Inflammatory macrophage treated with lipopolysaccharide for 1 hour (primary cell): Measurements from ENCODE around the gene MYH14.
A peak's percentile ranks its signal among the peaks of the same experiment; 100 is the strongest.
"Not testable (repeated sequence)": the region's sequence is repeated elsewhere in the genome, so short reads cannot be mapped to it uniquely, and the experiment has no call there.

Experiments used
- DNase-seq, 2 donors: peaks; one replicate each; pipeline ENCODE4 v3.0.0-alpha.2; 2020 to 2022

MYH14 gene

DNA sequence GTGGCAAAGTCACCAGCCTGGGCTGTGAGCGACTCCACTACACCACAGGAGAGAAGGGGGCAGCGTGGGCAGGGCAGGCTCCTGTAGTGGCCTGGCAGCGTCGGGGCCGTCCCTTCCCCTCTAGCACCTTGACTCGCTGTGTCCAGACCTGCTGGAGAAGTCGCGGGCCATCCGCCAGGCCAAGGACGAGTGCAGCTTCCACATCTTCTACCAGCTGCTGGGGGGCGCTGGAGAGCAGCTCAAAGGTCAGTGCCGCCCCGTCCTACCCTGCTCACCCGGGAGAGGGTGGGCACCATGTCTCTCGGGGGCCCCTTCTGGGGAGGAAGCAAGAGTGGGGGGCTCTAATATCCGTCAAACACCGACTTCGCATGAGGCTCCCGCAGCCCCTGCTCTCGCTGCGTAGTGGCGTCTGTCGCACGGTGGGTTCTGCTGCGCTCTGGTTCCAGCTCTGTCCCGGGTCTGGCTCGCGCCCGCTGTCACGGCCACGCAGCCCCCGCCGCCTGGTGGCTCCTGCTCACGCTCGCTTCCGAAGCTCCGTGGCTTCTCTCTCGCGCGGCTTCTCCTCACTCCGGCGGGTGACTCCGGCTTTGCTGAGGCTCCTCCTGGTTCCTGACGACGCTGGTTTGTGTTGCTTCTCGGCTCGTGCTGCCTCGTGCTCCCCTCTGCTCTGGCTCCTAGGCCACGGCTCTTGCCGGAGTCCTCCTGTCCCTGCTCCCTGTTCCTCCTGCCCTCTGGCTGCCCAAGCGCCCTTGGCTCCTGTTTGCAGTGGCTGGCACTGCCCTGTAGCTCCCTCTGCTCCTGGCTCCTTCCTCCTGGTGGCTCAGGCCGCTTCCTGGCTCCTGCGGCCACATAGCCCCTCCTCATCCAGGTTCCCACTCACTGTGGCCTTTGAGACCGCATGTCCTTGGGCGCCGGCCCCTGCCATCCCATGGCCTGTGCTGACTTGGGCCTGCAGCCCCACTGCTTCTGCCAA lies 27.2 kb downstream of the MYH14 start:
- no peak for DNase-seq

DNA sequence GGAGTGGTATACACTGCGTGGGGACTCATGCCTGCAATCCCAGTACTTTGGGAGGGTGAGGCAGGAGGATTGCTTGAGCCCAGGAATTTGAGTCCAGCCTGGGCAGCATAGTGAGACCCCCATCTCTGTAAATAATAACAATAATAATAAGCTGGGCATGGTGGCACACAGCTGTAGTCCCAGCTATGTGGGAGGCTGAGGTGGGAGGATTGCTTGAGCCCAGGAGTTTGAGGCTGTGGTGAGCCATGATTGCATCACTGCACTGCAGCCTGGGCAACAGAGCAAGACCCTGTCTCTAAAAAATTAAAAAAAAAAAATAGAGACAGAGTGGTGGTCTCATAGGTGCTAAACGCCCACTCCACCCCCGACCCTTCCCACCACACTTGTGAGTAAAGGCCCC lies 28.0 kb downstream of the MYH14 start:
- DNase-seq: not testable (repeated sequence)

DNA sequence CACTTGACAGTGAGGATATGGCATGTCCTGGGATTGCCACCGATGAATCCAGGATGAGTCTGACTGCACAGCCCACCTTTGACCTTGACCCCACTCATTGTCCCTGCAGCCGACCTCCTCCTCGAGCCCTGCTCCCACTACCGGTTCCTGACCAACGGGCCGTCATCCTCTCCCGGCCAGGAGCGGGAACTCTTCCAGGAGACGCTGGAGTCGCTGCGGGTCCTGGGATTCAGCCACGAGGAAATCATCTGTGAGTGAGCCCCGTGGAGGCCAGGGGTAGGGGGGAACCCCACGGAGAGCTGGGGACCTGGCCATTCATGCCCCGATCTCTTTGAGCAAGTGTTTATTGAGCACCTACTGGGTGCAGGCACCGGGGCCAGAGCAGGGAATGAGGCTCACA lies 28.4 kb downstream of the MYH14 start:
- no peak for DNase-seq

DNA sequence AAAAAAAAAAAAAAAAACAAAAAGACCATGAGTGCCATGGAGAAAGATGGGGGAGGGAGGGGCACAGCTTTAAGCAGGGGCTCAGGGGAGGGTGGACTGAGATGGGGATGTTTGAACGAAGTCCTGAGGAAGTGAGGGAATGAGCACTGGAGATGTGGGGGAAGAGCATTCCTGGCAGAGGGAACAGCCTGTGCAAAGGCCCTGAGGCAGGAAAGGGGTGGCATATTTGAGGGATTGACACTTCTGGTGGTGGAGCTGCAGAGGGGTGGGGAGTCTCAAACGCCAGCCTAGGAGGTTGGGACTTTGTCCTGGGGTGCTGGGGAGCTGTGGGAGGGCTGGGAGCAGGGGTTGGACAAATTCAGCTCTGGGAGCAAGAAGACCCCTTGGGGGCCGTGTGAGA lies 29.2 kb downstream of the MYH14 start:
- no peak for DNase-seq

DNA sequence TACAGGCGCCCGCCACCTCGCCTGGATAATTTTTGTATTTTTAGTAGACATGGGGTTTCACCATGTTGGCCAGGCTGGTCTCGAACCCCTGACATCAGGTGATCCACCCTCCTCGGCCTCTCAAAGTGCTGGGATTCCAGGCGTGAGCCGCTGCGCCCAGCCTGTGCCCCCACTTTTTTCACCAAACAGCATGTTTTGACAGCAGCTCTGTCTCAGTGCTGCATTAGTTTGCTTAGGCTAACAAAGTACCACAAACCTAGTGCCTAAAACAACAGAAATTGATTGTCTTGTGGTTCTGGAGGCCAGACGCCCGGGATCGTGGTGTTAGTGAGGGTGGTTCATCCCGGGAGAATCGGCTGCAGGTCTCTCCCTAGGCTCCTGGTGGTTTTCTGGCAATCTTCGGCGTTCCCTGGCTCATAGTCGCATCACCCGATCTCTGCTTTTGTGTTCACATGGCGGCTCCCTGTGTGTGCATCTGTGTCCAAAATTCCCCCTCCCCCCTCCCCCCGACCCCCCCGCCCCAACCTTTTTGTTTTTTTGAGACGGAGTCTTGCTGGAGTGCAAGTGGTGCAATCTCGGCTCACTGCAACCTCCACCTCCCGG lies 30.0 kb downstream of the MYH14 start:
- no peak for DNase-seq

DNA sequence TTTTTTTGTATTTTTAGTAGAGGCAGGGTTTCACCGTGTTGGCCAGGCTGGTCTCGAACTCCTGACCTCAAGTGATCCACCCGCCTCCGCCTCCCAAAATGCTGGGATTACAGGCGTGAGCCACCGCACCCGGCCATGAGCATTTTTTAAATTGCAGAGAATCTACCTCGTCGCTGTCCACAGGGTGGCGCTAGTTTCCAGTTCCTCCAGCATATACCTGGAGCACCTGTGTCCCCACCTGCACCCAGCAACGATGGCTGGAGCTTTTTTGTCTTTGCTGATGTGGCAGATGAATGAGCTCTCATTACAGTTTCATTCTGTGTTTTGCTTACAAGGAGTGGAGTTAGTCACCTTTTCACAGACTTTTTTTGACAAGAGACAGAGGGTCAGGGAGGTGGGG lies 34.1 kb downstream of the MYH14 start:
- DNase-seq: not testable (repeated sequence)

DNA sequence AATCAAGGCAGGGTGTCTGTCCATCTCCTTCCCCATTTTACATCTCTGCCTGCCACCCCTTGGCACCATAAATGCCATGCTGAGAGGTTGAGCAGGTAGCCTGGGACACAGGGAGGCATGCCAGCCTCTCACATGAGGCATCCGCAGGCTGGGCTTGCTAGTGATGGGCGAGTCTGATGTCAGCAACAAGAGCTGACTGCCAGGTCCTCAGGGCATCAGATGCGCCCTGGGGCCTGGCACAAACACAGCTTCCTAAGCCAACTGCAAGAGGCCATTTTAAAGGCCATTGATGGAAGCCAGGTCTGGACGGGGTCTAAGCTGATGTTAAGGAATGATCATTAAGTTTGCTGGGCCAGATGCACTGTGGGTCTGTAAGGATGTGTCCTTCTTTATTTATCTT lies 34.6 kb downstream of the MYH14 start:
- no peak for DNase-seq

DNA sequence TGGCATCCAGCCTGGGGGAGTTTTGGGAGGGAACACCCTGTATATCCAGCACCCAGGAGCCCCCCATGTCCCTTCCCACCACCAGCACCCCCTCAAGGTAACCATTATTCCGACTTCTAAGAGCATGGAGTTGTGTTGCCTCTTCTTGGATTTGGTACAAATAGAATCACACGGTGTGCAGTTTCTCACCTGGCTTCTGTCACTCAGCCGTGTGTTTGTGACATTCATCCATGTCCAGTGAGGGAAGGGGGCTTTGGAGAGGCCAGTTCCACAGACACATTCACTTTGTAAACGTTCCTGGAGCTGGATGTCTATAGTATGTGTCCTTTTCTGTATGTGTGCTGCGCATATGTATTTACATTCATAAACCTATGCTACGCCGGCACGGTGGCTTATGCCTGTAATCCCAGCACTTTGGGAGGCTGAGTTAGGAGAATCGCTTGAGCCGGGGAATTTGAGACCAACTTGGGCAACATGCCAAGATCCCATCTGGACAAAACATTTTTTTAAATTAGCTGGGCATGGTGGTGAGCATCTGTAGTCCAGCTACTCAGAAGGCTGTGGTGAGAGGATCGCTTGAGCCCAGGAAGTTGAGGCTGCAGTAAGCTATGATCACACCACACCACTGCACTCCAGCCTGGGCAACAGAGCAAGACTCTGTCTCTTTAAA lies 36.6 kb downstream of the MYH14 start:
- DNase-seq: no peak

DNA sequence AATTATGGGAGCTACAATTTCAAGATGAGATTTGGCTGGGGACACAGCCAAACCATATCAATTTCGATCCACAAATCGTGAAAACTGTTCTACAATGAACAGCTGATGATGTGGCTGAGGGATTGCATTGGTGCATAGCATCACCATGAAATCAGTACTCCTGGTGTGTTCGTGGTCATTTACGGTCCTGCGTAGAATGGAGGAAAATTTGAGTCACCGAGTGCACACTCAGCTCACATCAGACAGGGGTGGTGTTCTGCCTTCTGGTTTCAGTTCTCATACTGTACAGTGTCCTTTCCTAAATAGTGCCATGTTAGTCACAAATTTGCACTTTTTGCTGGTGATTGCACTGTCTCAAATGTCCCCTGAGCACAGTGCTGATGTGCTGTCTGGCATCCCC lies 39.2 kb downstream of the MYH14 start:
- no peak for DNase-seq

DNA sequence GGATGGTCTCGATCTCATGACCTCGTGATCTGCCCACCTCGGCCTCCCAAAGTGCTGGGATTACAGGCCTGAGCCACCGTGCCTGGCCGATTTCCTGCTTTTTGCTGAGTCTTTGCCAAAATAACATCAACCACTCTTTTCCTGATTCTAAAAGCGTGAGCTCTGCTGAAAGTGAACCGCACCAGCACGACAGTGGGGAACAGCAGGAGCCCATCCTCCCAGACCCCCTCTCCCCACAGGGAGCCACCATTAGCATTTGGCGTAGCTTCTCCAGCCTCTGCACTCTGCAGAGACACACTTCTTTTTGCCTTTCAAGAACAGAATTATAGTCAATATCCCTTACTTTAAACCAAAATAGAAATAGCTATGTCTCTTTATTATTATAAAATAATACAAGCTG lies 41.3 kb downstream of the MYH14 start:
- DNase-seq: no peak

DNA sequence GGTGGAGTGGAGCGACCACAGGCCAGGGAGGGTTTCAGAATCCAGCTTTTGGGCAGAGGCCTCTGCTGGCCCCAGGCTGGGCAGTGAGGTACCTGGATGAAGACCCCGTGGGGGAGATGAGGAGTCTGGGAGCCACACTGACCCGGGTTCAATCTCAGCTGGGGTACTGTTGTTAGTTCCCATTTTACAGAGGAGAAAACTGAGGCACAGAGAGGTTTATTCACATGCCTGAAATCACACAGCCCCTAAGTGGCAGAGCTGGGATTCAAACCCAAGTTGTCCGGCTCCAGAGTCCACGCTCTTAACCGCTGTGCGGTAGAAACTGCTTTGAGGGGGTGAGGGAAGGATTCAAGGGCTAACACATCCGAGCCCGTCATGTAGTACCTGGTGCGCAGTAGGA lies 45.0 kb downstream of the MYH14 start:
- DNase-seq: no peak

DNA sequence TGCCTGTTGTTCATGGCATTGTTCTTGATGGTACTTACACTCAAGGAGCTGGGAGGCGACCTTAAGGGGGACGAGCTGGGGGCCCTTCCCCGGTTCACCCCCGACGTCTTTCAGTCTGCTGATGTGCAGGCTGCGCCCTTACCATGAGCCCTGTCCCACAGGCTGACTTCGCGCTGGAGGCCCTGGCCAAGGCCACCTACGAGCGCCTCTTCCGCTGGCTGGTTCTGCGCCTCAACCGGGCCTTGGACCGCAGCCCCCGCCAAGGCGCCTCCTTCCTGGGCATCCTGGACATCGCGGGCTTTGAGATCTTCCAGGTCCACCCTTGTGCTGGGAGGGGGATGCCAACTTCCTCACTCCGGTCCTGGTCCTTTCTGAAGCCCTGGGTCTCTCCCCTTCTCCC lies 45.4 kb downstream of the MYH14 start:
- no peak for DNase-seq

DNA sequence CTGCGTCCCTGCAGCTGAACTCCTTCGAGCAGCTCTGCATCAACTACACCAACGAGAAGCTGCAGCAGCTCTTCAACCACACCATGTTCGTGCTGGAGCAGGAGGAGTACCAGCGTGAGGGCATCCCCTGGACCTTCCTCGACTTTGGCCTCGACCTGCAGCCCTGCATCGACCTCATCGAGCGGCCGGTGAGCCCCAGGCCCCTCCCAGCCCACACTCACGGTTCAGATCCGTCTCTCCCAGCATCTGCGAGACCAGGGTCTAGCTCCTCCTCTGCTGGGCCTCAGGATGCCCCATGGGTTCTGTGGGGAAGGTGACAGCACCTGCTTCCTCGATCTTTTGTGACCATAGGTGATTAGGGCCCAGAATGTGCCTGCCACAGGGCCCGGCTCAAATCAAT lies 46.2 kb downstream of the MYH14 start:
- DNase-seq: no peak

DNA sequence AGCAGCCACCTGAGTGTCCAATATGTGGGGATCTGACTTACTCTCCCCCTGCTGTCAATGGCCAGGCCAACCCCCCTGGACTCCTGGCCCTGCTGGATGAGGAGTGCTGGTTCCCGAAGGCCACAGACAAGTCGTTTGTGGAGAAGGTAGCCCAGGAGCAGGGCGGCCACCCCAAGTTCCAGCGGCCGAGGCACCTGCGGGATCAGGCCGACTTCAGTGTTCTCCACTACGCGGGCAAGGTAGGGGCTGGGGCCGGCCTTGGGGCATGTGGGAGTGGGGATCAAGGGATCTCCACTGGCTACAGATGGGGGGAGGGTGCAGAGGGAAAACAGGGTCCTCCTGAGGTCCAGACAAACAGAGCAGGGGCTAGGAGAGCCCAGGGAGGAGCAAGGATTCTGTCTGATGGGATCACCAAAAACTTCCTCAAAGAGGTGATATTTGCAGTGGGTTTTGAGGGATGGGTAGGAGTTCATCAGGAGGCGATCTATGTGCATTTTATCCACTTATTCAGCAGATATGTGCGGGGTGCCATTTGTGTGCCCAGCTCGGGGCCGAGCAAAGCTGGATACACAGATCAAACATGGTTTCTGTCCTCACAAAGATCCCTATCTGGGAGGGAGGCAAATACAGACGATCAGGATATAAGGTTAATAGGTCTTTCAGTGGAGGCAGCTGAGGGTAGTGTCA lies 47.2 kb downstream of the MYH14 start:
- DNase-seq: no peak

DNA sequence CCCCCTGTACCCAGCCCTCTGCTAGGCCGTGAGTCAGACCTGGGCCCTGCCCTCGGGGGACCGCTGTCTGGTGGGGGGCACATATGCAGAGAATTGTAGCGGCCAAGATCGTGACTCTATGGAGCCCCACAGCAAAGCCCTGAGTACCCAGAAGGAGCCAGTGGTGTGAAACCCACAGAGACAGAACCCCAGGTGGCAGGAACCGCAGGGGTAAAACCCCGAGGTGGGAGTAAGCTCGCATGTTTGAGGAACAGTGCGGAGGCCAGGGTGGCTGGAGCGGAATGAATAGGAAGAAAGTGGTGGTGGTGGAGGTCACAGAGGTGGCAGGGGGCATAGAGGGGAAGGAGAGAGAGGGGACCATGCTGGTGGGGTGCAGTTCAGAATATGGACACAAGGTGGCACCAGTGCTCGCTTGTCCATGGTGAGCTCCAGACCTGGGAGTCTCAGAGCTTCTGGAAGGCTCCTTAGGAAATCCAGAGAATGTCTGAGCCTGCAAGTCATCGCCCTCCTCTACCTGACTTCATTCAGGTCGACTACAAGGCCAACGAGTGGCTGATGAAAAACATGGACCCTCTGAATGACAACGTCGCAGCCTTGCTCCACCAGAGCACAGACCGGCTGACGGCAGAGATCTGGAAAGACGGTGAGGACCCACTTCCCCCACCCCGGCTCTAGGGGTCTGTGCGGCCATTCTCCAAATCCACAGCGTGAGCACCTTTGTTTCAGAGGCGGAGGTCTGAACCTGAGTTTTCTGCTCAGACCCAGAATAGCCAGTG lies 48.9 kb downstream of the MYH14 start:
- peak in 1 of 2 donors; percentile 52 for DNase-seq

DNA sequence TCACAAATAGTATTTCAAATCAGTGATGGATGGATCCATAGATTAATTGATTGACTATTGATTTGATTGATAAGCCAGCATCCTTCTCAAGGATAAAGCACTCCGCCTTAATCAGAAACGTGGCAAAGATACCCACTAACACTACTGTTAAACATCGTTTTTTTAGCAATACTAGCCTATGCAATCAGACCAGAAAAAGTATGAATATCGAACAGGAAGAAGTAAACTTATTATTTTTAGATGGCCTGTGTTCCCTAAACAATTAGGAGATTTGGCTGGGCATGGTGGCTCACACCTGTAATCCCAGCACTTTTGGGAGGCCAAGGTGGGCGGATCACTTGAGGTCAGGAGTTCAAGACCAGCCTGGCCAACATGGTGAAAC lies 49.5 kb downstream of the MYH14 start:
- no peak for DNase-seq

DNA sequence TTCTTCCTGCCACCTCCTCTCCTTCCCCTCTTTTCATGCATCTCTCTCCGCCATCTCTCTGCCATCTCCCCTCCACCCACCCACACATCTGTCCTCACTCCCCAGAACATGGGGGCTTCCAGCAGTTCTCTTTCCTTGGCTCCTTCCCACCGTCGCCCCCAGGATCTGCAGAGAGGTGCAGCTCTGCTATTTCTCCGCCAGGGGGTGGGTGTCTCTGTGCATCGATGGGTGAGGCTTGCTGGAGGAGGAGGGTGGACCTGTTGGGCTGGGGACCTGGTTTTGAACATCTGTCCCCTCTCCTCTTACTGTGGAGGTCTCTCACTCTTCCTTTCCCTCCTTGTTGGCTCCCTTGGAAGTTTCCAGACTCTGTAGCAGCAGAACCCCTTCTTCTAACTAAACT lies 51.7 kb downstream of the MYH14 start:
- no peak for DNase-seq

DNA sequence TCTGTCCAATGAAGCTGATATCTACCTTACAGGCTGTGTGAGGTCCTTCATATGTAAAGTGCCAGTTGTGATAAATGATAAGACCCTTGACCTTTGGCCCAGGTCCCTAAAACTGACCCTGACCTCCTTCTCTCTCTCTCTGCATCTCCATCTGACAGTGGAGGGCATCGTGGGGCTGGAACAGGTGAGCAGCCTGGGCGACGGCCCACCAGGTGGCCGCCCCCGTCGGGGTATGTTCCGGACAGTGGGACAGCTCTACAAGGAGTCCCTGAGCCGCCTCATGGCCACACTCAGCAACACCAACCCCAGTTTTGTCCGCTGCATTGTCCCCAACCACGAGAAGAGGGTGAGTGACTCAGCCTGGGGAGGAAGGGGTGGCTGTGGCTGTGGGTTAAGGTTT lies 53.7 kb downstream of the MYH14 start:
- DNase-seq: no peak

DNA sequence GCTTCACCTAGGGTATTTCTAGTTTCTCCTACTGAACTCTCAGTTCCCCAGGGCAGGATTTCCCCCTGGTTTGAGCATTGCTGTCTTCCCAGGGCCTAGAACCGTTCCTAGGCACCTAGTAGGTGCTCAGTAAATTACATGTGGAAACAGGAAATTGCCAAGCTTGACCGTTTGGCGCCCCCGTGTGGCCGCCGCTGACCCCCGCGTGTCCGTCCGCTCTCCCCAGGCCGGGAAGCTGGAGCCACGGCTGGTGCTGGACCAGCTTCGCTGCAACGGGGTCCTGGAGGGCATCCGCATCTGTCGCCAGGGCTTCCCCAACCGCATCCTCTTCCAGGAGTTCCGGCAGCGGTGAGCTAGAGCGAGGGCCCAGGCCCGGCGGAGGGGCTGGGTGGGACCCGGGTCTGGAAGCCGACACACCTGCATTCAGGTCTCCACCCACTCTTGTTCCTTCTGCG lies 55.5 kb downstream of the MYH14 start:
- peak; percentile 9 to 48 for DNase-seq

DNA sequence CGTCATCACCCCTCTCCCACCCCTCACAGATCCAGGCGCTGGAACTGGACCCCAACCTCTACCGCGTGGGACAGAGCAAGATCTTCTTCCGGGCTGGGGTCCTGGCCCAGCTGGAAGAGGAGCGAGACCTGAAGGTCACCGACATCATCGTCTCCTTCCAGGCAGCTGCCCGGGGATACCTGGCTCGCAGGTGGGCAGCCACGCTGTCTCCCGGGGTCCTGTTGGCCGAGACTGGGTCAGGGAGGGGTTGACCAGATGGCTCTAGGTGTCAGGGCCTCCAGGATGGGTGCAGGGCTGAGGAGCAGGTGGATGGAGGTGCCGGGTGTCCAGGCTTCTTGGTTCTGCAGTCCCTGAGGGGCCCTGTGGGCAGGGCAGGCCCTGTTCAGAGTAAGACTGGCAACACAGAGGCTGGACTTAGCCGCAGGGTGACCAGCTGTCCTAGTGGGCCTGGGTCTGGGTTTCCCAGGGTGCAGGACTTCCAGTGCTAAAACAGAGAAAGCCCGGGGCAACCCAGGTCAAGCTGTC lies 58.1 kb downstream of the MYH14 start:
- no peak for DNase-seq

DNA sequence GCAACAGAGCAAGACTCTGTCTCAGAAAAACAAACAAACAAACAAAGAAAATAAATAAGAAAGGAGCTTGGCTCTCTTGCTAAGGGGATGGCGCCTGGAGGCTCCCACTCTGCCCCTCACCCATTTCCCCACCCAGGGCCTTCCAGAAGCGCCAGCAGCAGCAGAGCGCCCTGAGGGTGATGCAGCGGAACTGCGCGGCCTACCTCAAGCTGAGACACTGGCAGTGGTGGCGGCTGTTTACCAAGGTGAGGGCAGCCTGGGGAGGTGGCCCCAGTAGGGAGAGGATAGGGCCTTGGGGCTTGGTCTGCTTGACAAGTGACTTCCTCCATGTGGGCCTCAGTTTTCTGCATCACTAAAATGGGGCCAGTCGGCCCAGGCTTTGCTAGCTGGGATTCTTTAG lies 59.8 kb downstream of the MYH14 start:
- no peak for DNase-seq
